Measurements from ENCODE around the gene BRF1.
A peak's percentile ranks its signal among the peaks of the same experiment; 100 is the strongest.

Gene BRF1

DNA sequence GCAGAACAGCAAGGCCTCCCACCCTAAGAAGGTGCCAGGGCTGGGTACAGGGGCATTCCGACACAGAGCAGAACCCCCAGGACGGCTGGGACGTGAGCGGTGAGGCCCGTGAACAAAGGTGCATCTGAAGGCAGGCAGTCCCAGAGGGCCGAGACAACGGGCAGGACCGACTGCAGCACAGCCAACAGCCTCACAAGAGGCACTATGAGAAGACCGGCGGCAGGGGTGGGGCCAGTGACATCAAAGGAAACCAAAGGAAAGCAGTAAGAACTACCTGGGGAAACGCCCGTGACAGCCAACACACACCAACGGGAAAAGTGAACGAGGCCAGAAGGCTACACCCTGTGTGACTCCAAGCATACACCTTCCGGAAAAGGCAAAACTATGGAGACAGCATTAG is 43.3 kb downstream of the BRF1 start:
- DNase-seq, result no peak

- DNase-seq, result no peak
Measured at GRCh38 chr14:105256292-105256960, 44.4 kb downstream of the BRF1 start.

DNA sequence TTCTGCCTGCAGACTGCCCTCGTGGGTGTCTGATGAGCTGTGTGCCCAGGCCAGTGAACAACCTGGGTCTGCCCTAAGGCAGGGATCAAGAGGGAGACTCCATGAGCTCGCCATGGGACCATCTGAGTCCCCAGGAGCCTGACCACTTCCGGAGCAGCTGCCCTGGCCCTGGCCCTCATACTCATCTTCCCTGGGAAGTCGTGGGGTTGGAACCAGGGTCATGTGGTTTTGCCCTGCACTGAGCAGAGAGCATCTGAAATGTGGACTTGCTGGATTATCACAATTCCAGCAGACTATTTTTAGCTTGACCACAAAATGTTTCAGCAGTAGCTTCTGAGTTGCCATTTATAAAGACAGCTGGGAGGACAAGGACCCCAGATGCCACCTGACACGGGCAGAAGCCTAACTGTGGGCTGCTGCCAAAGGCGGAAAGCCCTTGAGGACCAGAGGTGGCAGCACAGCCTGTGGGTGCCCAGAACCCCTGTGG is 45.7 kb downstream of the BRF1 start:
- DNase-seq, result no peak

- no peak for DNase-seq
Measured at GRCh38 chr14:105253329-105253682, 47.5 kb downstream of the BRF1 start.

- no peak for DNase-seq
Measured at GRCh38 chr14:105252552-105253328, 48.1 kb downstream of the BRF1 start.

GRCh38 chr14:105251920-105252319 is 48.9 kb downstream of the BRF1 start:
- DNase-seq, result no peak

- no peak for DNase-seq
Measured at GRCh38 chr14:105250986-105251385, 49.8 kb downstream of the BRF1 start.

- no peak for DNase-seq
Measured at GRCh38 chr14:105250008-105250366, 50.8 kb downstream of the BRF1 start.

- peak; percentile 64 for DNase-seq
Measured at GRCh38 chr14:105249182-105250007, 51.4 kb downstream of the BRF1 start.

DNA sequence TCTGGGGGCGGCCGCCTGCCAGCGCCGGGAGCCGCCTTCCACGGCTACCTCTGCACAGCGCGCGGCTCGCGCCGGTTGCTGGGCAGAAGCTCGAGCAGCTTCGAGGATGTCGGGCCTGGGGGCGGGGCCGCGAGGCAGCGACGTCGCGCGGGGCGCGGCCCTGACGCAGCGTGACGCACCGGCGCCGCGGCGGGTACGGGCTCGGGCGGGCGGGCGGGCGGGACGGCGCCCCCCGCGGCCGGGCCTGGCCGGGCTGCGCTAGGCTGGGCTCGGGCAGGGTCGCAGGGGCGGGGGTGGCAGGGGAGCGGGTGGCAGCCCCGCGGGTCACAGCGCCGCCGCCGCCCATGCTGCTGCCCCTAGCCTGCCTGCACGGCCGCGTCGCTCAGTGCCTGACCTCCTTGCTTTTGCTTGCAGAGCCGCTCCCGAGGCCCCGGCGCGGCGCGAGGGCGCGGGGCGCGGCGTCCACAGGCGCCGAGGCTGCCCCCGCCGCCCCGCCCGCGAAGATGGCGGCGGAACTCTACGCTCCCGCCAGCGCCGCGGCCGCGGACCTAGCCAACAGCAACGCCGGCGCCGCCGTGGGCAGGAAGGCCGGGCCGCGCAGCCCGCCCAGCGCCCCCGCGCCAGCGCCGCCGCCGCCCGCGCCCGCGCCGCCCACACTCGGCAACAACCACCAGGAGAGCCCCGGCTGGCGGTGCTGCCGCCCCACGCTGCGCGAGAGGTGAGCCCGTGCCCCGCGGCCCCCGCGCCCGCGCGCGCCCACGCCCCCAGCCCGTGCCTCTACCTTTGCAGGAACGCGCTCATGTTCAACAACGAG is 52.2 kb downstream of the BRF1 start, which contains the start of gene BTBD6:
BTBD6 (plus strand) TSS at position 166 of the 814 bp plus-strand sequence; CDS start at position 345, 179 bp downstream.
- peak; percentile 93 for DNase-seq

GRCh38 chr14:105247715-105248367 is 53.0 kb downstream of the BRF1 start:
- DNase-seq, result no peak

GRCh38 chr14:105247026-105247425 is 53.8 kb downstream of the BRF1 start:
- DNase-seq, result no peak

- DNase-seq, result no peak
Measured at GRCh38 chr14:105244334-105244733, 56.5 kb downstream of the BRF1 start.

GRCh38 chr14:105241641-105242040 is 59.2 kb downstream of the BRF1 start:
- DNase-seq, result no peak

- DNase-seq, result no peak
Measured at GRCh38 chr14:105240811-105241576, 59.8 kb downstream of the BRF1 start.

DNA sequence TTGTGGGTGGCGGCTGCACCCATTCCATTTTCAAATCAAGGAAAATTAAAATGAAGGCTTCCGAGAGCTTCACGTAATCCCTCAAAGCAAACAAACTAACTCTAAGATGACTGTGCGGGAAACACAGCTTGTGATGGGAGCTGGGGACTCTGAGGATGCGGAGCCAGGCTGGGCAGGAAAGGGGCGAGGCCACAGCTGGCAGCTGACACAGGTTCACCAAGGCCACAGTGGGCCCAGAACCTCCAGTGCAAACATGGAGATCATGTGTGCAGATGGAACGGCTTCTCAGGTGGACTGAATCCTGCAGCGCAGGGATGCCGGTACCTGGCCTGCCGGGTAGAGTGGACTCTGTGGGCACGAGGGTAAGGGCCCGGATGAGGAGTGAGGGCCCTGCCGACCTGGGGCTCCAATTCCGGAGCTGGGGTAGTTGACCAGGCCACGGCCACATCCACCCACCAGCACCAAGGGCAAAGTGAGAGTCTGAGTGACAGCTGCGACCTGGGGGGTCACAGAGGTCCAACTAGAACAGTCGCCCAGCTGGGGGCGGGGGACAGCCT is 71.6 kb downstream of the BRF1 start:
- no peak for DNase-seq

GRCh38 chr14:105228562-105228961 is 72.2 kb downstream of the BRF1 start:
- DNase-seq, result no peak

GRCh38 chr14:105227346-105227745 is 73.5 kb downstream of the BRF1 start:
- DNase-seq, result no peak

GRCh38 chr14:105226198-105226597 is 74.6 kb downstream of the BRF1 start:
- DNase-seq, result no peak

- no peak for DNase-seq
Measured at GRCh38 chr14:105224845-105225570, 75.8 kb downstream of the BRF1 start.
